ENCODE results near the gene TGM4.
"Not testable (repeated sequence)": the region's sequence is repeated elsewhere in the genome, so short reads cannot be mapped to it uniquely, and the experiment has no call there.

TGM4 gene

GRCh38 chr3:44932986-44933944 is 58.9 kb downstream of the TGM4 start:
- no peak overlapping the region for H3K9ac ChIP-seq (ENCODE audit: low read length)
- H3K36me3 ChIP-seq (ENCODE audit: insufficient read depth, low read length) = peaks cover 21% of the 10 kb centered on the region

DNA sequence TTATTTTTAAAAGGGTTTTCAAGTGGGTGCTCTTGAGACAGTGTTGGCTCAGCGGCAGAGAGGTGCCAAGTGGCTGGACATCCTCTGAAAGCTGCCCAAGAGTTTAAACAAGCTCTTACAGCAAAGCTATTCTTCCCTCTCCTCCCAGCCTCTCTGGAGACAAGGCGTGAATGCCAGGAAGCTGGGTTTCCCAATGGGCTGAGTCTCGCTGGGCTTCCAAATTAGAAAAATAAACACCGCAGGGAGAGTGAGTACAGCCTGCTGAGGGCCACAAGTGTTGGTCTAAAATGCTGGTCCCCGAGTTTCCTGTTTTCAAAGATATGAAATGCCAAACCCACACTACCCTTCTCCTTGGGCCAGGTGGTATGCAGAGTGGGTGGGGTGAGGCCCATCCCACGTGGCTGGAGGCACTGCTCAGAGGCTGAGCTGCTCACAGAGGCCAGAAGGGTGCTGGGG is 65.2 kb downstream of the TGM4 start:
- no peak overlapping the region for H3K27ac ChIP-seq (ENCODE audit: low read depth, low read length)
- H3K9ac ChIP-seq (ENCODE audit: low read length) = no peak overlapping the region
- peaks cover 7% of the 10 kb centered on the region for H3K36me3 ChIP-seq (ENCODE audit: insufficient read depth, low read length)
- no peak overlapping the region for H3K4me3 ChIP-seq (ENCODE audit: low read depth in 1 of 2, low read length in 2 of 2)
- no peaks in the 10 kb centered on the region for H3K4me1 ChIP-seq (ENCODE audit: insufficient read depth, low read length)
- no peaks in the 10 kb centered on the region for H3K9me3 ChIP-seq (ENCODE audit: low read length)
- H3K27me3 ChIP-seq (ENCODE audit: control insufficient read depth in 1 of 2, insufficient read depth in 2 of 2, low read length in 2 of 2) = no peaks in the 10 kb centered on the region

More at GRCh38 chr3:44932986-44933944, 58.9 kb downstream of the TGM4 start:
- Histone ChIP-seq H3K4me3 (ENCODE audit: low read depth in 1 of 2, low read length in 2 of 2) (no peak overlapping the region), H3K4me1 (ENCODE audit: insufficient read depth, low read length) (no peaks in the 10 kb centered on the region), H3K9me3 (ENCODE audit: low read length) (no peaks in the 10 kb centered on the region), H3K27me3 (ENCODE audit: control insufficient read depth in 1 of 2, insufficient read depth in 2 of 2, low read length in 2 of 2) (no peaks in the 10 kb centered on the region), H3K27ac (ENCODE audit: low read depth, low read length) (no peak overlapping the region)

- Histone ChIP-seq H3K27ac (ENCODE audit: low read depth, low read length) (no peak overlapping the region), H3K9me3 (ENCODE audit: low read length) (no peaks in the 10 kb centered on the region), H3K9ac (ENCODE audit: low read length) (no peak overlapping the region), H3K4me3 (ENCODE audit: low read depth in 1 of 2, low read length in 2 of 2) (no peak overlapping the region), H3K27me3 (ENCODE audit: control insufficient read depth in 1 of 2, insufficient read depth in 2 of 2, low read length in 2 of 2) (no peaks in the 10 kb centered on the region), H3K36me3 (ENCODE audit: insufficient read depth, low read length) (peaks cover 11% of the 10 kb centered on the region), H3K4me1 (ENCODE audit: insufficient read depth, low read length) (no peaks in the 10 kb centered on the region)
Observed at GRCh38 chr3:44942202-44942921, 68.0 kb downstream of the TGM4 start.

GRCh38 chr3:44948239-44948638 is 73.8 kb downstream of the TGM4 start:
- H3K9ac ChIP-seq (ENCODE audit: low read length) = no peak overlapping the region
- H3K36me3 ChIP-seq (ENCODE audit: insufficient read depth, low read length) = peaks cover 4% of the 10 kb centered on the region
- no peak overlapping the region for H3K27ac ChIP-seq (ENCODE audit: low read depth, low read length)
- H3K4me1 ChIP-seq (ENCODE audit: insufficient read depth, low read length) = no peaks in the 10 kb centered on the region
- H3K4me3 ChIP-seq (ENCODE audit: low read depth in 1 of 2, low read length in 2 of 2) = no peak overlapping the region
- H3K27me3 ChIP-seq (ENCODE audit: control insufficient read depth in 1 of 2, insufficient read depth in 2 of 2, low read length in 2 of 2) = no peaks in the 10 kb centered on the region
- H3K9me3 ChIP-seq (ENCODE audit: low read length) = no peaks in the 10 kb centered on the region

DNA sequence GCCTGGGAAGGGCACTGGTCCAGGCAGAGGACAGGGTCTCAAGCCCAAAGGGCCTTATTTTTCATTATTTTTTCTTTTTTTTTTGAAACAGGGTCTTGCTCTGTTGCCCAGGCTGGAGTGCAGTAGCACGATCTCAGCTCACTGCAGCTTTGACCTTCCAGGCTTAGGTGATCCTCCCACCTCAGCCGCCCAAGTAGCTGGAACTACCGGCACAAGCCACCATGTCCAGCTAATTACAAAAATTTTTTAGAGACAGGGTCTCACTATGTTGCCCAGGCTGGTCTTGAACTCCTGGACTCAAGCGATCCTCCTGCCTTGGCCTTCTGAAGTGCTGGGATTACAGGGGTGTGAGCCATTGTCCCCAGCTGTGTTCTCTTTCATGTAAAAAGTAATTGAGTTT is 75.4 kb downstream of the TGM4 start:
- not testable (repeated sequence) for H3K4me1 ChIP-seq (ENCODE audit: insufficient read depth, low read length); H3K4me3 ChIP-seq (ENCODE audit: low read depth in 1 of 2, low read length in 2 of 2); H3K27me3 ChIP-seq (ENCODE audit: control insufficient read depth in 1 of 2, insufficient read depth in 2 of 2, low read length in 2 of 2); H3K9ac ChIP-seq (ENCODE audit: low read length); H3K27ac ChIP-seq (ENCODE audit: low read depth, low read length); H3K9me3 ChIP-seq (ENCODE audit: low read length)
- H3K36me3 ChIP-seq (ENCODE audit: insufficient read depth, low read length) = peaks cover 13% of the 10 kb centered on the region

DNA sequence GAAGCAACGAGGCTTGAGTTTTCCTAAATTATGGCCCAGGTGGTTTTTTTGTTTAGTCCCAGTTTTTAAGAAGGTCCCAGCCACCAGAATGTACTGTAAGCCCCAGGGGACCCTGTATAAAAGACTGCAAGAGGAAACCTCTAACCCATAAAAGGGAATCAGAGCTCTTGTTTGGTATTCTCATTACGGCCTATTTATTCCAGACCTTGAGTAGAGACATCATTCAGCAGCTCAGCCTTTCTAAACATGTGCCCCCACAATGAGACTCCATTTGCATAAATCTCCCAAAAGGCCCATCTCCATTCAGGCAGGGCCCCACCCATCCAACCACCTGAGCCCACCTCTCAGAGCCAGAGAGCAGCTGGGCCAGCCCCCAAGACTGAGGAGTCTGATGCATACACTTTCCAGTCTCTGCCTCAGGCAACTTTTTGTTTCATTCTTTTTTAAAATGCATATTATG is 75.9 kb downstream of the TGM4 start:
- Histone ChIP-seq H3K4me3 (ENCODE audit: low read depth in 1 of 2, low read length in 2 of 2) (no peak overlapping the region), H3K9ac (ENCODE audit: low read length) (no peak overlapping the region), H3K36me3 (ENCODE audit: insufficient read depth, low read length) (peaks cover 10% of the 10 kb centered on the region), H3K9me3 (ENCODE audit: low read length) (no peaks in the 10 kb centered on the region), H3K27ac (ENCODE audit: low read depth, low read length) (no peak overlapping the region), H3K27me3 (ENCODE audit: control insufficient read depth in 1 of 2, insufficient read depth in 2 of 2, low read length in 2 of 2) (no peaks in the 10 kb centered on the region), H3K4me1 (ENCODE audit: insufficient read depth, low read length) (no peaks in the 10 kb centered on the region)

GRCh38 chr3:44952689-44953088 is 78.3 kb downstream of the TGM4 start:
- Histone ChIP-seq H3K9me3 (ENCODE audit: low read length) (no peaks in the 10 kb centered on the region), H3K36me3 (ENCODE audit: insufficient read depth, low read length) (peaks cover 20% of the 10 kb centered on the region), H3K4me1 (ENCODE audit: insufficient read depth, low read length) (no peaks in the 10 kb centered on the region), H3K27ac (ENCODE audit: low read depth, low read length) (no peak overlapping the region), H3K27me3 (ENCODE audit: control insufficient read depth in 1 of 2, insufficient read depth in 2 of 2, low read length in 2 of 2) (no peaks in the 10 kb centered on the region), H3K4me3 (ENCODE audit: low read depth in 1 of 2, low read length in 2 of 2) (no peak overlapping the region), H3K9ac (ENCODE audit: low read length) (no peak overlapping the region)

DNA sequence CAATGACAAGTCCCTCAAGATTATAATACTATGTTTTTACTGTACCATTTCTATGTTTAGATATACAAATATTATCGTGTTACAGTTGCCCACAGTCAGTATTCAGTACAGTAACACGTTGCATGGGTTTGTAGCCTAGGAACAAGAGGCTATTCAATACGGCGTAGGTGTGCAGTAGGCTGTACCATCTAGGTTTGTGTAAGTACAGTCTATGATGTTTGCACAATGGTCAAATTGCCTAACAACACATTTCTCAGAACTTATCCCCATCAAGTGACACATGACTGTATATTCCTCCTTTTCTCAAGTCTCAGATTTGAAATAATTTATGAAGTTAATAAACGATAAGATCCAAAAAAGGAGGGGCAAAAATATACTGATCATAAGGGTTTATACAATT is 79.9 kb downstream of the TGM4 start:
- H3K36me3 ChIP-seq (ENCODE audit: insufficient read depth, low read length) = peaks cover 36% of the 10 kb centered on the region
- H3K9ac ChIP-seq (ENCODE audit: low read length) = no peak overlapping the region
- H3K27me3 ChIP-seq (ENCODE audit: control insufficient read depth in 1 of 2, insufficient read depth in 2 of 2, low read length in 2 of 2) = no peaks in the 10 kb centered on the region
- no peak overlapping the region for H3K27ac ChIP-seq (ENCODE audit: low read depth, low read length)
- H3K4me1 ChIP-seq (ENCODE audit: insufficient read depth, low read length) = no peaks in the 10 kb centered on the region
- no peaks in the 10 kb centered on the region for H3K9me3 ChIP-seq (ENCODE audit: low read length)
- H3K4me3 ChIP-seq (ENCODE audit: low read depth in 1 of 2, low read length in 2 of 2) = no peak overlapping the region

GRCh38 chr3:44954962-44955361 is 80.6 kb downstream of the TGM4 start:
- H3K9me3 ChIP-seq (ENCODE audit: low read length) = no peaks in the 10 kb centered on the region
- peaks cover 37% of the 10 kb centered on the region for H3K36me3 ChIP-seq (ENCODE audit: insufficient read depth, low read length)
- no peak overlapping the region for H3K27ac ChIP-seq (ENCODE audit: low read depth, low read length)
- no peak overlapping the region for H3K9ac ChIP-seq (ENCODE audit: low read length)
- no peaks in the 10 kb centered on the region for H3K27me3 ChIP-seq (ENCODE audit: control insufficient read depth in 1 of 2, insufficient read depth in 2 of 2, low read length in 2 of 2)
- H3K4me1 ChIP-seq (ENCODE audit: insufficient read depth, low read length) = no peaks in the 10 kb centered on the region
- no peak overlapping the region for H3K4me3 ChIP-seq (ENCODE audit: low read depth in 1 of 2, low read length in 2 of 2)

DNA sequence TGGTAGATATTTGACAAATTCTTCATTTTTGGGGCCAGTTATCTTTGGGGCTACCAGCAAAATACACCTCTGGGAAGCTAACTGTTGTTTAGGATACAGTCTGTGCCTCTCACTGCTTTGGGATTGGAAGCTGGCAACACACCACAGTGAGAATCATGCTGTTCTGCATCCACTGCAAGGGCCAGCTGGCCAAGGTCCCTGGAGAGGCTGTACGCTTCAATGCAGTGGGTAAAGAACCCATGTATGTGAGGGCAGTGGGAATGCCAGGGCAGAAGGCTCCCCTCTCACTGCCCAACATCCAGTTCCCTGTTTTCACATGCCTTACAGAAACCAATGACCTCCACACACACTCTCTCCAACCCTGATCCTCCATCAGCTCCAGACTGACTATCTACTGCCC is 81.5 kb downstream of the TGM4 start:
- Histone ChIP-seq H3K9ac (ENCODE audit: low read length) (no peak overlapping the region), H3K4me1 (ENCODE audit: insufficient read depth, low read length) (no peaks in the 10 kb centered on the region), H3K36me3 (ENCODE audit: insufficient read depth, low read length) (peaks cover 37% of the 10 kb centered on the region), H3K9me3 (ENCODE audit: low read length) (no peaks in the 10 kb centered on the region), H3K4me3 (ENCODE audit: low read depth in 1 of 2, low read length in 2 of 2) (no peak overlapping the region), H3K27ac (ENCODE audit: low read depth, low read length) (no peak overlapping the region), H3K27me3 (ENCODE audit: control insufficient read depth in 1 of 2, insufficient read depth in 2 of 2, low read length in 2 of 2) (no peaks in the 10 kb centered on the region)

DNA sequence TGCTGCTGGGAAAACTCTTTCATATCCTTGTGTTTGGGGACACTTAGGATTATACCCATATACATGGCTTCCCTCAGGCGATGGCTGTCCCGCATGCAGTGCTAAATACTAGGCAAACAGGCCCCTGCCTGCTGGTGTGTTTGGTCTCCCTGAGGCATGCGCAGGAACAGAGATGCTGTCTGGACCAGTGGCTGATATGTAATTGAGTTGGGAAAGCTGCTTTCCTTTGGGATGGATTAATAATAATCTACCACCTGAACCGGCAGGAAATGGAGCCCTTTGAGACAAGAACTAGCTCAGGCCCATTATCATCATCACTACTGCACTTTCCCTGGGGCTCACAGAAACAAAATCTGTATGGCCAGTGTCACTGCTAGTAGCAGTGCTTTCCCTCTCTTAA is 83.6 kb downstream of the TGM4 start:
- no peaks in the 10 kb centered on the region for H3K4me1 ChIP-seq (ENCODE audit: insufficient read depth, low read length)
- peaks cover 37% of the 10 kb centered on the region for H3K36me3 ChIP-seq (ENCODE audit: insufficient read depth, low read length)
- no peaks in the 10 kb centered on the region for H3K27me3 ChIP-seq (ENCODE audit: control insufficient read depth in 1 of 2, insufficient read depth in 2 of 2, low read length in 2 of 2)

More for the DNA sequence above, 83.6 kb downstream of the TGM4 start:
- Histone ChIP-seq H3K27ac (ENCODE audit: low read depth, low read length) (no peak overlapping the region), H3K9me3 (ENCODE audit: low read length) (no peaks in the 10 kb centered on the region), H3K4me3 (ENCODE audit: low read depth in 1 of 2, low read length in 2 of 2) (no peak overlapping the region), H3K9ac (ENCODE audit: low read length) (no peak overlapping the region)

Data from muscle layer of colon (tissue), 2 donors.